ENCODE data around the gene LRATD1.

DNA sequence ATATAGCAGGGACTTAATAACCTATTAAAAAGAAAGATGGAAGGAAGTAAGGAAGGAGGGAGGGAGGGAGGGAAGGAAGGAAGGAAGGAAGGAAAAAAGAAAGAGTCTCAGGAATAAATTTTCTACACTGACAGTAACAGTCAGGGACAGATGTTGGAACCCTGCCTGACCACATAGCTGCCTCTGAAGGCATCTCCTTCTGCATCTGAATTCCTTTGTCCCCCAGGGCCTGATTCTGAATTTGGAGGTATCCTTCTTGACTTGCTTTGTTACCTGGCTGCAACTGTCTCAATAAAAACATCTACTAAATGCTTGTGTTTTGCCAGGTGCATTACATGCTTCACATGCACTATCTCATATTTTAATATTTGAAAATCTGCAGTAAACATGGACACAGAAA is 17.4 kb upstream of the LRATD1 start:
- TF ChIP-seq RFX7 (CRISPR knock-in tag; IDR thresholded peaks at IDR 0.05) = no peak
- no peak for TF ChIP-seq SMARCC2 (IDR thresholded peaks at IDR 0.05; ENCODE audit: low read depth)
- TF ChIP-seq, protein P1, sequence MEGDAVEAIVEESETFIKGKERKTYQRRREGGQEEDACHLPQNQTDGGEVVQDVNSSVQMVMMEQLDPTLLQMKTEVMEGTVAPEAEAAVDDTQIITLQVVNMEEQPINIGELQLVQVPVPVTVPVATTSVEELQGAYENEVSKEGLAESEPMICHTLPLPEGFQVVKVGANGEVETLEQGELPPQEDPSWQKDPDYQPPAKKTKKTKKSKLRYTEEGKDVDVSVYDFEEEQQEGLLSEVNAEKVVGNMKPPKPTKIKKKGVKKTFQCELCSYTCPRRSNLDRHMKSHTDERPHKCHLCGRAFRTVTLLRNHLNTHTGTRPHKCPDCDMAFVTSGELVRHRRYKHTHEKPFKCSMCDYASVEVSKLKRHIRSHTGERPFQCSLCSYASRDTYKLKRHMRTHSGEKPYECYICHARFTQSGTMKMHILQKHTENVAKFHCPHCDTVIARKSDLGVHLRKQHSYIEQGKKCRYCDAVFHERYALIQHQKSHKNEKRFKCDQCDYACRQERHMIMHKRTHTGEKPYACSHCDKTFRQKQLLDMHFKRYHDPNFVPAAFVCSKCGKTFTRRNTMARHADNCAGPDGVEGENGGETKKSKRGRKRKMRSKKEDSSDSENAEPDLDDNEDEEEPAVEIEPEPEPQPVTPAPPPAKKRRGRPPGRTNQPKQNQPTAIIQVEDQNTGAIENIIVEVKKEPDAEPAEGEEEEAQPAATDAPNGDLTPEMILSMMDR (IDR thresholded peaks at IDR 0.05 in 2 of 3, conservative IDR thresholded peaks at IDR 0.05 in 1 of 3; ENCODE audit: insufficient read depth in 2 of 3, low read depth in 1 of 3, low read length in 3 of 3) = no peak
- TF ChIP-seq STAT6 (CRISPR knock-in tag; IDR thresholded peaks at IDR 0.05) = no peak
- TF ChIP-seq REST (IDR thresholded peaks at IDR 0.05; ENCODE audit: borderline replicate concordance) = no peak
- no peak for TF ChIP-seq REST (CRISPR knock-in tag; IDR thresholded peaks at IDR 0.05; ENCODE audit: low read depth)
- TF ChIP-seq CBFB (CRISPR knock-in tag; IDR thresholded peaks at IDR 0.05) = no peak
- TF ChIP-seq, protein P2, sequence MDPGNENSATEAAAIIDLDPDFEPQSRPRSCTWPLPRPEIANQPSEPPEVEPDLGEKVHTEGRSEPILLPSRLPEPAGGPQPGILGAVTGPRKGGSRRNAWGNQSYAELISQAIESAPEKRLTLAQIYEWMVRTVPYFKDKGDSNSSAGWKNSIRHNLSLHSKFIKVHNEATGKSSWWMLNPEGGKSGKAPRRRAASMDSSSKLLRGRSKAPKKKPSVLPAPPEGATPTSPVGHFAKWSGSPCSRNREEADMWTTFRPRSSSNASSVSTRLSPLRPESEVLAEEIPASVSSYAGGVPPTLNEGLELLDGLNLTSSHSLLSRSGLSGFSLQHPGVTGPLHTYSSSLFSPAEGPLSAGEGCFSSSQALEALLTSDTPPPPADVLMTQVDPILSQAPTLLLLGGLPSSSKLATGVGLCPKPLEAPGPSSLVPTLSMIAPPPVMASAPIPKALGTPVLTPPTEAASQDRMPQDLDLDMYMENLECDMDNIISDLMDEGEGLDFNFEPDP (CRISPR knock-in tag; IDR thresholded peaks at IDR 0.05) = no peak
- no peak for TF ChIP-seq MYNN (IDR thresholded peaks at IDR 0.05)
- no peak for TF ChIP-seq MYNN (CRISPR knock-in tag; IDR thresholded peaks at IDR 0.05)
- no peak for TF ChIP-seq STAT5B (CRISPR knock-in tag; IDR thresholded peaks at IDR 0.05)

Measured in K562 (cell line).